ENCODE results near the gene GREB1. TPM values are rescaled to one million over a fixed set of nuclear protein-coding genes. Genes with fewer than 3 reads are reported as not detected.

GREB1 gene
- total RNA-seq, 1 donor from 2014 or later: 50.5 TPM

- peaks cover 10% of the 10 kb centered on the region for H3K4me1 Mint-ChIP-seq (ENCODE audit: unreplicated experiment)
- H3K9me3 Mint-ChIP-seq: no peaks in the 10 kb centered on the region
- TF ChIP-seq CTCF (conservative IDR thresholded peaks at IDR 0.05): peak; percentile 52
- no peak overlapping the region for H3K27ac Mint-ChIP-seq
- no peaks in the 10 kb centered on the region for H3K27me3 Mint-ChIP-seq
- H3K36me3 Mint-ChIP-seq: no peaks in the 10 kb centered on the region
- DNase-seq (ENCODE audit: extremely low spot score, unreplicated experiment): no peak
- H3K4me3 Mint-ChIP-seq: no peak overlapping the region
These were observed 1.1 kb downstream of the GREB1 start for GRCh38 chr2:11534746-11535484.

GRCh38 chr2:11535899-11536344 is 2.1 kb downstream of the GREB1 start:
- peaks cover 20% of the 10 kb centered on the region for H3K4me1 Mint-ChIP-seq (ENCODE audit: unreplicated experiment)
- DNase-seq (ENCODE audit: extremely low spot score, unreplicated experiment): no peak
- H3K27me3 Mint-ChIP-seq: peaks cover 4% of the 10 kb centered on the region
- no peak overlapping the region for H3K4me3 Mint-ChIP-seq
- no peaks in the 10 kb centered on the region for H3K36me3 Mint-ChIP-seq
- no peaks in the 10 kb centered on the region for H3K9me3 Mint-ChIP-seq
- H3K27ac Mint-ChIP-seq: no peak overlapping the region
- TF ChIP-seq CTCF (conservative IDR thresholded peaks at IDR 0.05): no peak

GRCh38 chr2:11537951-11538350 is 4.1 kb downstream of the GREB1 start:
- peaks cover 33% of the 10 kb centered on the region for H3K4me1 Mint-ChIP-seq (ENCODE audit: unreplicated experiment)
- no peak overlapping the region for H3K4me3 Mint-ChIP-seq

GRCh38 chr2:11539317-11540147 is 5.7 kb downstream of the GREB1 start:
- Mint-ChIP-seq H3K27me3 (peaks cover 7% of the 10 kb centered on the region), H3K9me3 (no peaks in the 10 kb centered on the region), H3K4me1 (ENCODE audit: unreplicated experiment) (peaks cover 37% of the 10 kb centered on the region), H3K4me3 (no peak overlapping the region), H3K27ac (no peak overlapping the region), H3K36me3 (peaks cover 4% of the 10 kb centered on the region)
- no peak for TF ChIP-seq CTCF (conservative IDR thresholded peaks at IDR 0.05)
- peak; percentile 62 for DNase-seq (ENCODE audit: extremely low spot score, unreplicated experiment)

More at GRCh38 chr2:11537951-11538350, 4.1 kb downstream of the GREB1 start:
- Mint-ChIP-seq H3K27me3 (peaks cover 4% of the 10 kb centered on the region), H3K9me3 (no peaks in the 10 kb centered on the region), H3K27ac (no peak overlapping the region), H3K36me3 (peaks cover 4% of the 10 kb centered on the region)
- no peak for DNase-seq (ENCODE audit: extremely low spot score, unreplicated experiment)
- TF ChIP-seq CTCF (conservative IDR thresholded peaks at IDR 0.05): no peak

GRCh38 chr2:11540148-11540995 is 6.5 kb downstream of the GREB1 start:
- TF ChIP-seq CTCF (conservative IDR thresholded peaks at IDR 0.05): no peak
- peaks cover 7% of the 10 kb centered on the region for H3K27me3 Mint-ChIP-seq
- no peak overlapping the region for H3K27ac Mint-ChIP-seq
- H3K9me3 Mint-ChIP-seq: no peaks in the 10 kb centered on the region
- peak; percentile 36 for DNase-seq (ENCODE audit: extremely low spot score, unreplicated experiment)
- no peak overlapping the region for H3K4me3 Mint-ChIP-seq
- peaks cover 4% of the 10 kb centered on the region for H3K36me3 Mint-ChIP-seq
- peaks cover 37% of the 10 kb centered on the region for H3K4me1 Mint-ChIP-seq (ENCODE audit: unreplicated experiment)
